ENCODE data around the gene ADAMTSL3. TPM values are rescaled to one million over a fixed set of nuclear protein-coding genes. Genes with fewer than 3 reads are reported as not detected.

The ADAMTSL3 gene
- total and polyA plus RNA-seq, 3 donors from 2014 or later = 8.6 to 16.4 (median 9.4) TPM

GRCh38 chr15:83610901-83611685 is 42.8 kb upstream of the ADAMTSL3 start:
- WGBS, 2 donors = 58 to 65% methylated on average over 7 to 9 of the region's 9 CpGs
- Histone ChIP-seq H3K4me3 (no peak overlapping the region), H3K27ac (no peak overlapping the region), H3K36me3 (ENCODE audit: low read depth, missing control alignments) (no peaks in the 10 kb centered on the region), H3K9me3 (no peaks in the 10 kb centered on the region), H3K27me3 (no peaks in the 10 kb centered on the region), H3K4me1 (no peaks in the 10 kb centered on the region)
- no peak for DNase-seq
- intact Hi-C loops (cut with DNase I; ENCODE audit: low total_unique reads) = no loop called here
- TF ChIP-seq POLR2A (IDR thresholded peaks at IDR 0.05) = no peak
- no peak for TF ChIP-seq CTCF (IDR thresholded peaks at IDR 0.05)

- 87 to 91% methylated on average over 4 to 5 of the region's 5 CpGs for WGBS, 2 donors
- no peak for DNase-seq
- no peaks in the 10 kb centered on the region for H3K27me3 ChIP-seq
- no peak overlapping the region for H3K4me3 ChIP-seq
- H3K27ac ChIP-seq = no peak overlapping the region
- H3K36me3 ChIP-seq (ENCODE audit: low read depth, missing control alignments) = no peaks in the 10 kb centered on the region
- H3K4me1 ChIP-seq = no peaks in the 10 kb centered on the region
- TF ChIP-seq CTCF (IDR thresholded peaks at IDR 0.05) (no peak), POLR2A (IDR thresholded peaks at IDR 0.05) (no peak)
- intact Hi-C loops (cut with DNase I; ENCODE audit: low total_unique reads) = no loop called here
- H3K9me3 ChIP-seq = no peaks in the 10 kb centered on the region
Measured at GRCh38 chr15:83612226-83612625, 41.7 kb upstream of the ADAMTSL3 start.

- H3K27ac ChIP-seq = no peak overlapping the region
- DNase-seq = no peak
- intact Hi-C loops (cut with DNase I; ENCODE audit: low total_unique reads) = no loop called here
- no peaks in the 10 kb centered on the region for H3K36me3 ChIP-seq (ENCODE audit: low read depth, missing control alignments)
- H3K4me3 ChIP-seq = no peak overlapping the region
- no peaks in the 10 kb centered on the region for H3K9me3 ChIP-seq
- H3K27me3 ChIP-seq = no peaks in the 10 kb centered on the region
- 78 to 94% methylated on average over 2 of the region's 2 CpGs for WGBS, 2 donors
- no peaks in the 10 kb centered on the region for H3K4me1 ChIP-seq
- TF ChIP-seq CTCF (IDR thresholded peaks at IDR 0.05) = no peak
- TF ChIP-seq POLR2A (IDR thresholded peaks at IDR 0.05) = no peak
Measured at GRCh38 chr15:83612898-83613635, 40.9 kb upstream of the ADAMTSL3 start.

- WGBS, 2 donors = 53 to 75% methylated on average over 2 of the region's 2 CpGs
- intact Hi-C loops (cut with DNase I; ENCODE audit: low total_unique reads) = no loop called here
- TF ChIP-seq CTCF (IDR thresholded peaks at IDR 0.05) (no peak), POLR2A (IDR thresholded peaks at IDR 0.05) (no peak)
- no peaks in the 10 kb centered on the region for H3K36me3 ChIP-seq (ENCODE audit: low read depth, missing control alignments)
- peak; percentile 25 for DNase-seq
- H3K9me3 ChIP-seq = no peaks in the 10 kb centered on the region
- no peak overlapping the region for H3K4me3 ChIP-seq
- H3K27ac ChIP-seq = no peak overlapping the region
- H3K4me1 ChIP-seq = no peaks in the 10 kb centered on the region
- H3K27me3 ChIP-seq = no peaks in the 10 kb centered on the region
Measured at GRCh38 chr15:83613714-83614113, 40.2 kb upstream of the ADAMTSL3 start.
